SK-N-SH treated with all-trans-retinoic acid at 6 μM for 48 hours (cell line): Measurements from ENCODE around the gene SDK1.

ENCODE experiments used
- RARB ChIP-seq: fragments of 250-450 bp; sonication (Bioruptor Pico); IDR thresholded peaks from 2 replicates; pipeline ENCODE4 v1.8.0; 2021; ENCODE audit warnings: mild to moderate bottlenecking, moderate library complexity
- TCF4 ChIP-seq: fragments of 250-450 bp; sonication (Bioruptor Pico); IDR thresholded peaks from 2 replicates; pipeline ENCODE4 v1.8.0; 2021; ENCODE audit warnings: mild to moderate bottlenecking, moderate library complexity, borderline replicate concordance
- ZFP3 ChIP-seq: fragments of 250-450 bp; sonication (Bioruptor Pico); IDR thresholded peaks from 2 replicates; pipeline ENCODE4 v1.5.0; 2020; ENCODE audit warnings: mild to moderate bottlenecking, moderate library complexity
- ZNF565 ChIP-seq: fragments of 450-650 bp; formaldehyde crosslinking; conservative IDR thresholded peaks from 2 replicates; pipeline ENCODE4 v1.5.0; 2020; ENCODE audit warnings: low read depth, mild to moderate bottlenecking, moderate library complexity

GRCh38 chr7:4029941-4030340 is 728.9 kb downstream of the SDK1 start:
- TF ChIP-seq ZFP3 (CRISPR knock-in tag) (no peak), RARB (CRISPR knock-in tag) (no peak), TCF4 (CRISPR knock-in tag) (no peak), ZNF565 (CRISPR knock-in tag) (no peak)
